ENCODE results near the gene SCAP. TPM values are rescaled to one million over a fixed set of nuclear protein-coding genes. Genes with fewer than 3 reads are reported as not detected.

The SCAP gene
- total RNA-seq (2022; extraction: Qiagen RNA extraction) = 21.2 to 31.7 TPM (median 30.0 TPM) in 5 replicates

GRCh38 chr3:47475570-47476329 is at the start of gene SCAP:
Gene SCAP (minus strand): TSS chr3:47475941. CDS start chr3:47442993, 32,948 bp downstream.

GRCh38 chr3:47513125-47513929 is 37.6 kb upstream of the SCAP start, which contains the start of gene ELP6:
Gene ELP6 (minus strand): TSS chr3:47513712. CDS start chr3:47513590, 122 bp downstream.

DNA sequence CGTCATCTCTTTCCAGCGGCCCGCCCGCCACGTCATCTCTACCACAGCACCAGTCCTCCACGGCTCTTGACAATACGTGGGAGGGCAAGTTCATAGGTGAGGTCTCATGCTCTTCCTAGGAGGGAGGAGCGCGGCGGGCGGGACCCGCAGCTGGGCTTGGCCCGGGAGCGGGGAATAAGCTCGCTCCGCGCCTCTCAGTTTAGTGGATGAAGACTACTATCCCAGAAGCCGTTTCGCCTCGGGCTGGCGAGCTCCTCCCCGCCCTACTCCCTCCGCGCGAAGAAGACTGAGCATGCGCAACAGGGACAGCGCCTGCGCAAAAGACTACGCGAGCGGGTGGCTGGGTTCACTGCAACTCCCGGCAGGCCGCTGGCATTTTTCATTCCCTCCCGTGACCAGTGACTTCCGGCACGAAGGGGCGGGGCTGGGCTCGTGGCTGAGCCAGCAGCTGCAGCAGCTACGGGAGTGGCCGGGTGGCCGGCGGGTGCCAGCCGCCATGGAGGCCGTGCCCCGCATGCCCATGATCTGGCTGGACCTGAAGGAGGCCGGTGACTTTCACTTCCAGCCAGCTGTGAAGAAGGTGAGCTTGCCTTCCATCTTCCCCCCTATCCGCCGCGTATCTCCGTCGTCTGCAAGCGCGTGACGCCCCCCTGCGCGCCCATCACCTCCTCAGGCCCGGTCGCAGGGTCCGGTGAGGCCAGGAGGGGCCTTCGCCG is 95.0 kb downstream of the SCAP start, which contains the start of gene PTPN23:
PTPN23 (plus strand) TSS at position 421 of the 716 bp plus-strand sequence; CDS start at position 497, 76 bp downstream.

Other genes starting within 250 kb of the SCAP start
- gene KIF9, start 193.1 kb downstream of the SCAP start, total RNA-seq (2022; extraction: Qiagen RNA extraction) = 18.4 to 23.4 TPM (median 20.7 TPM) in 5 replicates
- gene KLHL18, start 193.0 kb downstream of the SCAP start, total RNA-seq (2022; extraction: Qiagen RNA extraction) = 15.7 to 20.1 TPM (median 19.0 TPM) in 5 replicates
- gene PTPN23, start 94.9 kb downstream of the SCAP start, total RNA-seq (2022; extraction: Qiagen RNA extraction) = 22.5 to 25.3 TPM (median 24.1 TPM) in 5 replicates
- 26.6 to 29.5 TPM (median 27.6 TPM) in 5 replicates for gene ELP6, start 37.8 kb upstream of the SCAP start, total RNA-seq (2022; extraction: Qiagen RNA extraction)
- 0.68 to 1.4 TPM (median 0.98 TPM) in 5 replicates for gene CSPG5, start 102.9 kb upstream of the SCAP start, total RNA-seq (2022; extraction: Qiagen RNA extraction)

All from A549 treated with CORT108297 at 1 μM for 4 hours (cell line).